Activated CD4-positive, alpha-beta T cell treated with anti-CD3 and anti-CD28 coated beads for 36 hours (primary cell): ENCODE data around the gene LRRC51. TPM values are rescaled to one million over a fixed set of nuclear protein-coding genes. Genes with fewer than 3 reads are reported as not detected.
A peak's percentile ranks its signal among the peaks of the same experiment; 100 is the strongest.

Experiments
- ATAC-seq: fragments of 200-7000 bp; cut with Tn5 transposase; one replicate; pipeline ENCODE4 v1.10.0; 2021; ENCODE audit warnings: mild to moderate bottlenecking, moderate library complexity
- CTCF ChIA-PET: fragments of 350-600 bp; sonication (Branson Sonifier 250); formaldehyde crosslinking; loops from one replicate; lab custom pipeline; 2021; ENCODE audit warnings: antibody characterized with exemption; lab: Charles Lee
- POLR2A ChIA-PET: fragments of 350-600 bp; sonication (Branson Sonifier 250); formaldehyde crosslinking; loops from one replicate; lab custom pipeline; 2021; ENCODE audit warnings: antibody characterized with exemption, inconsistent platforms; lab: Charles Lee
- DNase-seq: peaks from one replicate; pipeline ENCODE4 v3.0.0-alpha.2; 2020
- H3K27ac Mint-ChIP-seq: one replicate; pipeline ENCODE4 v1.8.0; 2021; ENCODE audit warnings: mixed read lengths
- H3K27me3 Mint-ChIP-seq: one replicate; pipeline ENCODE4 v1.8.0; 2021; ENCODE audit warnings: mixed read lengths
- H3K36me3 Mint-ChIP-seq: one replicate; pipeline ENCODE4 v1.8.0; 2021; ENCODE audit warnings: low read depth, mixed read lengths
- H3K4me1 Mint-ChIP-seq: one replicate; pipeline ENCODE4 v1.8.0; 2021; ENCODE audit warnings: mixed read lengths
- H3K4me3 Mint-ChIP-seq: one replicate; pipeline ENCODE4 v1.8.0; 2021; ENCODE audit warnings: mild to moderate bottlenecking, moderate library complexity, mixed read lengths
- H3K9me3 Mint-ChIP-seq: one replicate; pipeline ENCODE4 v1.8.0; 2021; ENCODE audit warnings: low read depth, mixed read lengths
- intact Hi-C, 2 experiments: fragments of 100-400 bp; cut with DNase I in 1 of 2; cut with micrococcal nuclease in 1 of 2; formaldehyde crosslinking; loops; one replicate each; pipeline versions ENCODE4 v1.14.2 to v1.15.1; 2022 to 2024; cut with DNase I, micrococcal nuclease
- total RNA-seq, 2 experiments: library from RNA; stranded (reverse); gene quantifications; one replicate each; pipeline ENCODE4 v1.2.3, GENCODE V29; 2021

Gene LRRC51
- total RNA-seq, 2 experiments from 2014 or later: 7.7 to 11.6 TPM

DNA sequence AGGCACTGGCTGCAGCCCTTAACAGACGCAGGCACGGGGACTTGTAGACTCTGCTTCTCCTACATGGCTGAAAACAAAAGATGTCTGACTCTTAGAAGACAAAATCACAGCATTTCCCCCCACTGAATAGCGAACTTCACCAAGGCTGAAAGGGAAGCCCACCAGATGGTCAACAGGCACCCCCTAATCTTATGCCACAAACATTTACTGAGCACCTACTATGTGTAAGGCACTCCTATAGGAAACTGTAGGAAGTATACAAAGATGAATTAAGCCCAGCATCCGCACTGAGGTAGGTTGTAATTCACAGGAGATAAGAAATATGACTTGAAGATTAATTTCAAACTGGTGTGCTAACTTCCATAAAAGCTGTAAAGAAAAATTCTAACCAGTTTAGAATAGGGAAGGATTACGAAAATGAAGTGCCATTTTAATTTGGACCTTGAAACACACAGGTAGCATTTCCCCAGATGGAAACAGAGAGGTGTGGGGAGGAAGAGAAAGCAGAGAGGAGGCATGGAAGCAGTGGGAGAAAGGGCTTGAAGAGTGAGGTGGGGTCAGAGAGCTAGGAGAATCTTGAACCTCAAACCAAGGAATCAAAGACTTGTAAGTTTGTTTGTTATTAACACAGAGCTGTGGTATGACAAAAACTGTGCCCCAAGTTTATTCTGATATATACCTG lies 38.4 kb upstream of the LRRC51 start:
- ATAC-seq (peak; percentile 1), DNase-seq (no peak)
- intact Hi-C loops: loop anchor here in 1 of 2 experiments (5.0 kb wide), 1 partner anchor 390 kb away; the partner anchor contains the start of gene CLPB
- Mint-ChIP-seq H3K9me3 (no peaks in the 10 kb centered on the region), H3K36me3 (peaks cover 9% of the 10 kb centered on the region), H3K4me1 (peaks cover 24% of the 10 kb centered on the region), H3K27me3 (no peaks in the 10 kb centered on the region), H3K4me3 (no peak overlapping the region), H3K27ac (no peak overlapping the region)
- CTCF ChIA-PET: interaction anchor here (0.6 to 2.0 kb wide), 3 partner anchors 9 to 35 kb away, joined by 3 to 6 read pairs (median 5); no protein-coding TSS in a partner anchor
- POLR2A ChIA-PET: no interaction called here

DNA sequence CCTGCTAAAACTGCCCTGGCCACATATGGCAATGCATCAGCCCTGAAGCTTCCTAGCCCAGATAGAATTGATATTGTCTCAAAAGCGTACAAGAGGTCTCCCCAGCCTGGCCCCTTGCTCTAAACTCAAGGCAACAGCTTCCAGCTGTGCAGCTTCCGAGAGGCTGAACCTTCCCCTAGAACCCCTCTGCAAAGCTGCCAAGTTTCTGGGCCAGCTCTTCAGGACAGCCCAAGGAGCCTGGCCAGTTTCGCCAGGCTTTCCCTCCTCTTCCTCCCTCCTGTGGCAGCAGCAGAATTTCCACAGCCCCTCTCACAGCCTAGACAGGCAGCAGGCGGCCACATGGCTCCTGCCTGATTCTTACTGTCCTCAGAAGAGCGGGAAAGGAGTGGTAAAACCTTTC lies 34.8 kb upstream of the LRRC51 start:
- POLR2A ChIA-PET: no interaction called here
- Mint-ChIP-seq H3K36me3 (peaks cover 8% of the 10 kb centered on the region), H3K4me1 (peaks cover 24% of the 10 kb centered on the region), H3K4me3 (no peak overlapping the region), H3K27me3 (no peaks in the 10 kb centered on the region), H3K27ac (no peak overlapping the region), H3K9me3 (no peaks in the 10 kb centered on the region)
- ATAC-seq: no peak
- DNase-seq: no peak
- CTCF ChIA-PET: no interaction called here
- intact Hi-C loops: no loop called here

DNA sequence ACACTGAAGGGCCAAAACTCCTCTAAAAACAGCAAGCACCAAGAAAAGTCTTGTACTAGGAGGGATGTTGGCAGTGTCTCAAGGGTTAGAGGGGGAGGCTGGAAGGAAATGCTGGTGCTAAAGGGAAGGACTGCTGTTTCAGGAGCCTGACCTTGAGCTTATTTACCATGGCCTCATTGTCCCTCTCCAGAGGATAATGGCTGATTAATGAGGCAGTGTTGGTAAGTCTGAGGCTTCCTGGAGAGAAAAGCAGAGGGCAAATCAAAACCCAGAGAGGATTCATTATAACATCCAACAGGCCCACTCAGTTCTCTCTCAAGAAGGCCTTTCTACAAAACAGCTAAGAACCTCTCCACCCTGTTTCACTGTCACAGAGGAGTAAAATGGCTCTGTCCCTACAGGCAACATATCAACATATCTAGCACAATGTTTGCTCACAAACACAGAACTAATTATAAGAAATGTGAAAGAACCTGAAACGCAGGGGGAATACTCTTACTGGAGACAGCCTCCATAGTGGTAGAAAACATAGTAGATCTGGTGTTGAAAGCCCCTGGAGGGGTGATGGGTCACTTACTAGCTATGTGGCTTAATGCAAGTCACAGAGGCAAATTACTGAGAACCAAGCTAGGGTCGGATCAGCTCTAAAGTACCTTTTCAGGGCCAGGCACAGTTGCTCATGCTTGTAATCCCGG lies 31.7 kb upstream of the LRRC51 start:
- CTCF ChIA-PET: interaction anchor here (0.6 to 3.7 kb wide), 7 partner anchors 11 to 1861 kb away, joined by 3 to 16 read pairs (median 4); no protein-coding TSS in a partner anchor
- ATAC-seq (no peak), DNase-seq (no peak)
- H3K27ac Mint-ChIP-seq: no peak overlapping the region
- POLR2A ChIA-PET: interaction anchor here (0.6 kb wide), 1 partner anchor 19 kb away, joined by 3 read pairs; no protein-coding TSS in a partner anchor
- intact Hi-C loops: no loop called here
- H3K4me3 Mint-ChIP-seq: no peak overlapping the region
- peaks cover 7% of the 10 kb centered on the region for H3K36me3 Mint-ChIP-seq
- peaks cover 6% of the 10 kb centered on the region for H3K4me1 Mint-ChIP-seq
- H3K27me3 Mint-ChIP-seq: no peaks in the 10 kb centered on the region
- H3K9me3 Mint-ChIP-seq: no peaks in the 10 kb centered on the region

DNA sequence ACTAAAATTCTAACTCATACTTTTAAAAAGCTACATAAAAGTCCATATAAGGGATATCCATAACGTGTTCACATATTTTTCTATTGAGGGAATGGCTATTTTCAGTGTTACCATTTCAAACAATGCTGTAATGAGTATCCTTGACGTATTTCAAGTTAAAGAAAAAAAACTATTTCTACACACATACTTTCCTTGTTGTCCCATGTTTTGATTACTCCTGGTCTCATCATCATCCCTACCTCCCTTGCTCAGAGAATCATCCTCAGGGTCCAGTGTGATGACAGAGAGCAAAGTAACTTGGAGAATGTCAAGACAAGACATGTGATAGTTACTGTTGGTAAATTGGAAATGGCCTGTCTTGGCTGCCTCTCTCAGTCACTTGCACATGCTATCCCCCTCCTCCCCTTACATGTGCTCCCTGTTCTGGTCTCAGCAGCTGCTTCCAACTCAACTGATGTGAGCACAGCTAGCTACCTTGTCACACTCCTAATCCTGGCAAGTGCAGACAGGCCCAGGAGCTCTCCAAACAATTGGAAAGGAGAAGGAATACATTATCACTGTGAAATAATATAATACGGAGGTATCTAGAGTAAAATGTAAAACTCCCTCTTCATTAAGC lies 22.1 kb upstream of the LRRC51 start:
- ATAC-seq (no peak), DNase-seq (no peak)
- H3K27me3 Mint-ChIP-seq: no peaks in the 10 kb centered on the region
- ChIA-PET POLR2A (interaction anchor here (0.6 to 1.7 kb wide), 2 partner anchors 19 to 21 kb away, joined by 3 to 4 read pairs; no protein-coding TSS in a partner anchor), CTCF (interaction anchor here (0.6 to 2.4 kb wide), 3 partner anchors 9 to 368 kb away, joined by 3 to 6 read pairs (median 3); no protein-coding TSS in a partner anchor)
- no peak overlapping the region for H3K27ac Mint-ChIP-seq
- no peaks in the 10 kb centered on the region for H3K4me1 Mint-ChIP-seq
- H3K4me3 Mint-ChIP-seq: no peak overlapping the region
- no peaks in the 10 kb centered on the region for H3K9me3 Mint-ChIP-seq
- intact Hi-C loops: no loop called here
- peaks cover 16% of the 10 kb centered on the region for H3K36me3 Mint-ChIP-seq

DNA sequence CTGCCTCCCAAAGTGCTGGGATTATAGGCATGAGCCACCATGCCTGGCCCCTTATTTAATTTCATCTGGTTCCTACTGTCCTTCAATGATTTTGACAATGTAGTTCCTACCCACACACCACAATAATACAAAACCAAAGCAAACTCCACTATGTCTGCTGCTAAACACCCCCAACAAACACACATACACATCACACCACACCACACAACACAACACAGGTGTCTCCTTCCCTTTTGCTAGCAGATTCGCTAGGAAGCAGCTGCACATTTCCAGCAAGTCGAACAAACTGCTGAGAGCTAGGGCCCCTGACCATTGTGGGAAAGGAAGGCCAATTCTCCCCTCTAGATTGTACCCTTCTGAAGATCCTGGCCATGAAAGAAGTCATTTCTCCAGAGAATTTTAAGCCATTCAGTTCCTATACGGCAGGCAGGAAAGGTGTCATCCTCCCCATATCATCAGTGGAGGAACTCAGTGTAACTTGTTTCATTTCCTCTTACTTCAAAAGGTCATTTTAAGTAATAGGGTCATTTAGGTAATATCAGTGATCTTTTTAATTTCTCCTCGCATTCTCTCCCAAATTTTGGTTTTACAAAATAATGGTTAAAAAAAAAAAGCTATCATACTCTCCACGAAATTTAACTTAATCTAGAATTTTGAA lies 18.8 kb upstream of the LRRC51 start:
- ATAC-seq: no peak
- Mint-ChIP-seq H3K4me1 (no peaks in the 10 kb centered on the region), H3K27me3 (no peaks in the 10 kb centered on the region), H3K9me3 (no peaks in the 10 kb centered on the region), H3K4me3 (no peak overlapping the region), H3K27ac (no peak overlapping the region), H3K36me3 (peaks cover 18% of the 10 kb centered on the region)
- CTCF ChIA-PET: no interaction called here
- intact Hi-C loops: no loop called here
- POLR2A ChIA-PET: no interaction called here
- DNase-seq: no peak

DNA sequence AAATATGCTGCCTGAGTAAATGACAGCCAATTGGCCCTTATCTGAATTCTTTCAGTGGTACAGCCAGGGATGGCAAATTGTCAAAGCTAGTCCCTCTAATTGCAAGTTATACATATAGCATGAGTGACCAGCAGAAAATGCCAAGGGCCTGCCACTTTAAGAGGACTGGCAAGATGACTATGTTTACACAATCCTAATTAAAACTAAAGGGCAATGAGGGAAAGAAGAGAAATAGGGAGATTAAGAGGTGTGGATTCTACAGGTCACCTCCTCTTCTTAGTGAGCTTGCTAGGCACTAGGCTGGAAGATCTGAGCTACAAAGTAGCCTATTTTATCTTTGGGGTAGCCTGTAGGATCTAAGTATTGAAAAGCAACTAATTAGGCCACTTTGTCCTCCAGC lies 13.8 kb upstream of the LRRC51 start:
- Mint-ChIP-seq H3K4me1 (peaks cover 33% of the 10 kb centered on the region), H3K4me3 (no peak overlapping the region), H3K36me3 (peaks cover 21% of the 10 kb centered on the region), H3K27ac (no peak overlapping the region), H3K27me3 (no peaks in the 10 kb centered on the region), H3K9me3 (no peaks in the 10 kb centered on the region)
- ChIA-PET POLR2A (interaction anchor here (1.3 to 1.4 kb wide), 2 partner anchors 8 to 10 kb away, joined by 3 to 4 read pairs; no protein-coding TSS in a partner anchor), CTCF (interaction anchor here (1.8 to 3.0 kb wide), 4 partner anchors 11 to 42 kb away, joined by 5 to 14 read pairs (median 6); no protein-coding TSS in a partner anchor)
- ATAC-seq (no peak), DNase-seq (no peak)
- intact Hi-C loops: no loop called here

DNA sequence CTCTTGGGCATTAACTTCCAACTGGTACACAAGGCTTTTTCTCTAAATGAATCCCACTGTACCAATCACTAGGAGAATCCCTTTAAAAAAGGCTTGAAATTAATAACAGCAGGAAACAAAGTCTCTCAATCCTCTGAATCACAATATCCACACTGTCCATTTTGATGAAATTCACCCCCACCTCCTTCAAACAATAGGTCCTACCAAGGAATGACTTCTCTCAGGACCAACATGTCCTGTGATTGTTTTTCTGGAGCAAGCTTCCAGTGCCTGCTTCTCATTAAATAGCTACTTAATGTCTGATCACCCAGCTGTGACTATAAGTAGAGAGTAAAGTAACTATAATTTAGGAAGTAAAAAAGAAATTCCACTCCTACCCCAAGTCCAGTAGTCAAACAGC lies 13.4 kb upstream of the LRRC51 start:
- intact Hi-C loops: no loop called here
- POLR2A ChIA-PET: interaction anchor here (0.7 to 1.4 kb wide), 2 partner anchors 11 to 19 kb away, joined by 3 read pairs; no protein-coding TSS in a partner anchor
- peaks cover 37% of the 10 kb centered on the region for H3K4me1 Mint-ChIP-seq
- H3K9me3 Mint-ChIP-seq: no peaks in the 10 kb centered on the region
- CTCF ChIA-PET: interaction anchor here (0.8 to 3.0 kb wide), 6 partner anchors 9 to 76 kb away, joined by 3 to 14 read pairs (median 6); no protein-coding TSS in a partner anchor
- peaks cover 20% of the 10 kb centered on the region for H3K36me3 Mint-ChIP-seq
- no peaks in the 10 kb centered on the region for H3K27me3 Mint-ChIP-seq
- H3K27ac Mint-ChIP-seq: no peak overlapping the region
- DNase-seq (no peak), ATAC-seq (no peak)
- no peak overlapping the region for H3K4me3 Mint-ChIP-seq

DNA sequence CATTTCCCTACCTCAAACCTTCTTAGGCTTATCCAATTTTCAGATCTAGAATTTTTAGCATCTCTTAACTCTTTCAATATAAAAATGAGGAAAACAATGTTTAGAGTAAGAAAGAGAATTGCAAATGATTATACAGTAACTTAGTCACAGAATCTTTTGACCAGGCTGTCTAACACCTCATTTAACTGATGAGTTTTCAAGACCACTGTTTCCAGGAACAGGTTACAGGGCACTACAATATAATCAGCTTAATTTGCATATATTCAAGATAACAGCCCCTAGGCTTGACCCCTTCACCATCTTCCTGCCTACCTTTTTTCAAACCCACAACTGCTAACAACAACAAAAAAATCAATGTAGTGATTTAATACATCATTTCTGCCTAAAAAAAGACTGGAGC lies 13.0 kb upstream of the LRRC51 start:
- Mint-ChIP-seq H3K36me3 (peaks cover 20% of the 10 kb centered on the region), H3K27me3 (no peaks in the 10 kb centered on the region), H3K9me3 (no peaks in the 10 kb centered on the region), H3K4me3 (no peak overlapping the region), H3K4me1 (peaks cover 41% of the 10 kb centered on the region), H3K27ac (no peak overlapping the region)
- ATAC-seq (no peak), DNase-seq (no peak)
- POLR2A ChIA-PET: interaction anchor here (0.7 to 1.4 kb wide), 2 partner anchors 11 to 19 kb away, joined by 3 read pairs; no protein-coding TSS in a partner anchor
- CTCF ChIA-PET: interaction anchor here (0.8 to 3.0 kb wide), 7 partner anchors 10 to 85 kb away, joined by 3 to 14 read pairs (median 6); no protein-coding TSS in a partner anchor
- intact Hi-C loops: no loop called here

DNA sequence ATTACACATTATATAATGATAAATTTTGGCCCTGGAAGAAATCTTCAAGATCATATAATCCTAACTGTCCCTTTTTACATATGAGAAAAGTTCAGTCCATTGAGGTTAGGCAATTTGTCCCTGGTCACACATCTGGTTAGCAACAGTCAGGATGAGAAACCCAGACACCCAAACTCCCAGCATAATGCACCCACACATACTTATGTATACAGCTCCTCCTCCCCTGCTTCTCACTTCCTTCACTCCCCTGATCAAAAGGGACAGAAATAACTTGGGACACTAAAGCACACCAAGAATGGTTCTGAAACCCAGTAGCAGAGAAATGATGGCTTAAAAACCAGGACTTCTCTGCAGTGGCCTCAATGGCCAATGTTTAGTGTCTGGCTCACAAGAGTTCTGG lies 11.4 kb upstream of the LRRC51 start:
- ATAC-seq (peak; percentile 48), DNase-seq (no peak)
- H3K36me3 Mint-ChIP-seq: peaks cover 24% of the 10 kb centered on the region
- no peak overlapping the region for H3K27ac Mint-ChIP-seq
- CTCF ChIA-PET: interaction anchor here (3.0 kb wide), 1 partner anchor 44 kb away, joined by 14 read pairs; no protein-coding TSS in a partner anchor
- H3K9me3 Mint-ChIP-seq: no peaks in the 10 kb centered on the region
- peaks cover 46% of the 10 kb centered on the region for H3K4me1 Mint-ChIP-seq
- POLR2A ChIA-PET: no interaction called here
- intact Hi-C loops: no loop called here
- H3K27me3 Mint-ChIP-seq: no peaks in the 10 kb centered on the region
- H3K4me3 Mint-ChIP-seq: no peak overlapping the region

DNA sequence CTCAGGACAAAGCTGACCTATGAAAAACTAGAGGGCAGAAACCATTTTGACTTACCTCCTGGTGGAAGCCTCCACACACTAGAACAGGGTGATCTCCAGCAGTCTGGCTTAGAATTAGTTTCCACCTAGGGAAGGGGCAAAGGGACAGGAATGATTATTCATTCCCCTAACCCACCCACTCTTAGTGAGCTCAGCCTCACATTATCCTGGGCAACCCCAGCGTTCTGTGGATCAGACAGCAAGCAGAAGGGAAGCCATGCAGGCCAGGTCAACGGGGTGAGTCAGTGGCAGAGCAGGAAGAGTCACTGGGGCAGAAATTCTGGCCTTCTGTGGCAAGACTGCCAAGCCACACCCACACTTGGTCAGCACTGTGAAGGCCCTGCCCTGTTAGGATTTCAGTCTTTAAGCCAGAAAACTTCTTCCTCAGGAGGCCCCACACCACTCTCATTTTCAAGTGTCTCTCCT lies 10.8 kb upstream of the LRRC51 start:
- no peak overlapping the region for H3K4me3 Mint-ChIP-seq

More for the DNA sequence above, 10.8 kb upstream of the LRRC51 start:
- no peaks in the 10 kb centered on the region for H3K9me3 Mint-ChIP-seq
- peak overlapping the region; percentile 35 for H3K27ac Mint-ChIP-seq
- DNase-seq (peak; percentile 22), ATAC-seq (peak; percentile 65)
- peaks cover 46% of the 10 kb centered on the region for H3K4me1 Mint-ChIP-seq
- peaks cover 24% of the 10 kb centered on the region for H3K36me3 Mint-ChIP-seq
- intact Hi-C loops: no loop called here
- ChIA-PET POLR2A (no interaction called here), CTCF (no interaction called here)
- no peaks in the 10 kb centered on the region for H3K27me3 Mint-ChIP-seq
